NCI-H1092 treated with DMSO at 0.1 percent for 48 hours (cell line): ENCODE results near the gene SEL1L3.
"Not testable (repeated sequence)": the region's sequence is repeated elsewhere in the genome, so short reads cannot be mapped to it uniquely, and the experiment has no call there.

Experiments used
- DNase-seq: peaks from one replicate; lab custom pipeline; 2025; lab: John Stamatoyannopoulos, UW

SEL1L3 gene

GRCh38 chr4:25879587-25879986 lies 16.8 kb upstream of the SEL1L3 start:
- no peak for DNase-seq

GRCh38 chr4:25879091-25879584 lies 16.4 kb upstream of the SEL1L3 start:
- DNase-seq = no peak

DNA sequence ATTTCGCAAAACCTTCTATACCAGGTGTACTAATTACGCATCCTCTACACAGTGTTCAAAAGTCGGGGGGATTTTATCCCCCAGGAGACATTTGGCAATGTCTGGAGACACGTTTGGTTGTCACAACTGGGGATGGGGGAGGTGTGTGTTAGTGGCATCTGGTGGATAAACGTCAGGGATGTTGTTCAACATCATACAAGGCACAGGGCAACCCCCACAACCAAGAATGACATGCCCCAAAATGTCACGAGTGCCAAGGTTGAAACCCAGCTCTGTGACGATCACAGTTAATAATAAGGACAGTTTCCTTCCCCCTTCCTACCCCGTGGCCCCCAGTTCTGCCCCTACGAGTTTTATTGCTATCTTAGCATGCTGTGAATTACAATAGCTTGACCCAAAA lies 15.9 kb upstream of the SEL1L3 start:
- no peak for DNase-seq

GRCh38 chr4:25875281-25875745 lies 12.5 kb upstream of the SEL1L3 start:
- no peak for DNase-seq

GRCh38 chr4:25874655-25875054 lies 11.9 kb upstream of the SEL1L3 start:
- no peak for DNase-seq

DNA sequence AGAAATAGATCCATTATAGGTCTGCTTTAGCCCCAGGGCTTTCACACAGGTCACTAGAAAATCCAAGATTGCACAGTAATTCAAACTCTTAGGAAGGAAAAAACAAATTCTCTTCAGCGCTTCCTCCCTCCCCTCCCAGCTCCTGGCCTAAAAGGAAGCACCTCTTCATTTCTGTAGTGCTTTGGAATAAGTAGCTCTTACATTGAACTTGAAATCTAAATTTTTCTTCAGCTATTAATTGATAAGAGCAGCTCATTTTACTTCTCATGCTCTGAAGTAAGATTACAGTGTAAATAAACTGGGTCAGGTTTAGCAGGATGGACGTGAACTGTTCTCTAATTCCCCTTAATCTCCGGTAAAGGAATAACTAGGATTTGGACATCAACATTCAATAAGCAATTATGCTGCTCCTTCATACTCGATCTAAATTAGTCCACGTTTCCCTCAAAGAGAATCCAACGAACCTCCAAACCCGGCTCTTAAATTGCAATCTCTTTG lies 10.9 kb upstream of the SEL1L3 start:
- DNase-seq = no peak

- no peak for DNase-seq
Measured at GRCh38 chr4:25872851-25873631, 10.3 kb upstream of the SEL1L3 start.

GRCh38 chr4:25870081-25870480 lies 7.3 kb upstream of the SEL1L3 start:
- DNase-seq = no peak

GRCh38 chr4:25867781-25868294 lies 5.0 kb upstream of the SEL1L3 start:
- DNase-seq = no peak

DNA sequence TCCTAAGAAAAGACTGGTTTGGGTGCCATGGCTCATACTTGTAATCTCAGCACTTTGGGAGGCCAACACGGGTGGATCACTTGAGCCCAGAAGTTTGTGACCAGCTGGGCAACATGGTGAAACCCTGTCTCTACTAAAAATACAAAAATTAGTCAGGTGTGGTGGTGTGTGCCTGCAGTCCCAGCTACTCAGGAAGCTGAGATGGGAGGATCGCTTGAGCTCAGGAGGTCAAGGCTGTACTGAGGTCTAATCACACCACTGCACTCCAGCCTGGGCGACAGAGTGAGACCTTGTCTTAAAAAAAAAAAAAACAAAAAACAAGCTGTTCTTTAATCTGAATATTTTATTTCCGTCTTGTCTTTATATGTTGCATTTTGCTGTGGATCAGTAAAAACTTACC lies 3.6 kb upstream of the SEL1L3 start:
- DNase-seq = not testable (repeated sequence)

DNA sequence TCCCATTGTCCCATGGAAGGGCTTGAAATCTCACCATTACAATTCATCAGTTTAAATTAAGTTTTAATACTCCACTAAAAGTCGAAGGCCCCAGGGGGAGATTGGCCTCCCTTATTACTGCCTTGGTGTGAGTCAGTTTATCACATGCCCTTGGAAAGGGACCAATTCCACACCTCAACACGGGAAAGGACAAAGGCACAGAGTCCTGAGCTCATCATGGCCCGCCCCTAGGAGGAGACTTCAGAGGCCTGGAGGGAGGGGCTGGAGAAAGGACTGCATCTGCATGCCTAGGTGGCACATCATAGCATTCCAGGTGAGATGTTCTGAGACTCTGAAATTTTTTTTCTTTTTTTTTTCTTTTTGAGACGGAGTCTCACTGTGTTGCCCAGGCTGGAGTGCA lies 2.8 kb upstream of the SEL1L3 start:
- DNase-seq = no peak

DNA sequence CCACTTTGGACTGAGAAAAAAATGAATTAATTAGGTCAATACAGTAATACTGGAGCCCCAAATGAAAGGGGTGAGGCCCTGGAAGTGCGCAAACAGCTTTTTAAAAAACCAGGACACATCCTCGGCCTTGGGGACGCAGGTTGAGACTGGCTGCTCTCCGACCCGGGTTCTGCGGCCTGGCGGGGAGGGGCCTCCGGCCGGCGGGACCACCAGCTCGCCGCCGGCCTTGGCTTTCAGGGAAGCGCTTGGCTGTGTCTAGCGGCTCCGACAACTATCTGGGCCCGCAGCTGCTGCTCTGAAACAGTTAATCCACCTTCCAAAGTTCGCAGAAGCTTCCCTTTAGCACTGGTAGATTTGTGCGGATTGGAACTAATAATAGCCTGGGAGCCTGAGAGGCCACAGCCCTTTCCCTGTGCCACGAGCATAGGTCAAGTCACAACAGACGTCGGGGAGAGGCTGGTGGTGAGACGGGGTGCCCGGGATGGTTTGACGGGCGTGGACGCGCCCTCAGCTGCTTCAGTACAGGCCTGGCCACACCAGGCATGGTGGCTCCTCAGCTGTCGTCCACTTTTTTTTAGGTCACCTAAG lies 1.1 kb upstream of the SEL1L3 start:
- DNase-seq = no peak

DNA sequence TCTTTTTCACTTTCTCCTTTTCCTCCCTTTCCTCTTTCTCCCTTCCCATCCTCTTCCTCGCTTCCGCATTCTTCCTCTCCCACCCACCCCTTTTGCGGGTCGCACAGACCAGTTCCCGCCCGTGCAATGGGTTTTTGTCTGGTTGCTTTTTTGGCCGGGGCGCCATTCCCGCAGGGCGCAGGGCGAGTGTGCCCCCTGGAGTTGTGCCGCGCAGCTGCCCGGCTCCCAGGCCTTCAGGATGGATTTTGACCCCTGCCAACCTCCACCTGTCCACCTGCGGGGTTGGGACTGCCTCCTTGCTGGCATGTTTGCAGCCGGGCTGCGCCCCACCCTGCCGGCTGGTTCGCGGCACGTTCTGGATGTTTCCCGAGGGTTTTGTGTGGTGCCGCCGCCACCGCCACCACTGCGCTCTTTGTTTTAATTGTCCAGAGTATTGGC lies 578 bp upstream of the SEL1L3 start:
- DNase-seq = peak; percentile 39

- no peak for DNase-seq
Measured at GRCh38 chr4:25861951-25862410, 807 bp downstream of the SEL1L3 start.

- no peak for DNase-seq
Measured at GRCh38 chr4:25861280-25861950, 1.4 kb downstream of the SEL1L3 start.

- DNase-seq = no peak
Measured at GRCh38 chr4:25860586-25861279, 2.1 kb downstream of the SEL1L3 start.

GRCh38 chr4:25859429-25860148 lies 3.2 kb downstream of the SEL1L3 start:
- DNase-seq = no peak

- no peak for DNase-seq
Measured at GRCh38 chr4:25857851-25858400, 4.9 kb downstream of the SEL1L3 start.

GRCh38 chr4:25857403-25857802 lies 5.4 kb downstream of the SEL1L3 start:
- no peak for DNase-seq

DNA sequence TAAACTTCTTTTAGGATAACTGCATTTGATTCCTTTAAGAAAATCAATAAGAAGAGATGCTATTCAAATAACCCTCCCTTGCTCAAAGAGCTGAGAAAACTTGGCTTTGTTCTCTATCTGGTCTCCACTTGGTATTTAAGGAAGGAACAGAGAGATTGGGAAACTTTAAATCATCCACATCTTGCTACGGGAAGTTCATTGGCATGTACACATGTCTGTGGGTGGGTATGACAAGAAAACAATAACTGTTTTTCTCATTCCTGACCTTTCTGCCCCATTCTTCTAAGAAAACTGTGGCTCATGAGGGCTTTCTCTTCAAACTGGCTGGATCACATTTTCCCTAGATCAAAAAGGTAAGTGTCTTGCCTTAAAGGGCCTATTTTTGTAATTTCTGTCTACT lies 6.0 kb downstream of the SEL1L3 start:
- no peak for DNase-seq

DNA sequence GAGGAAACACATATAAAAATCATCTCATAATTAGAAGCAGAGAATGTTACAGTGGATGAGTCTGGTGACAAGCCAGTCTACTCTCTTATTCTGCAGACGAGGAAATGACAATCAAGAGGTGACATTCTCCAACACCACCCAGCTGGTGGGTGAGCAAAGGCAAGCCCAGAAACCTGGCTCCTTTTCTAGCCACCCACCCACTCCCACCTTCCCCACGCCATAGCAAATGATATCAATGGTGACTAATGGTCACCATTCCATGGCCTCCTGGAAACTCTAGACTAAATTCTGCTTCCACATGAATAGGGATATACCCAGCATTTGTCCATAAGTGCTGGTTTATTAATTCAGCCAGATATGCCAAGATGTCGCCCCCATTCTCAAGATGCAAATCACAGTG lies 10.7 kb downstream of the SEL1L3 start:
- no peak for DNase-seq
